ENCODE data around the gene MSI2. TPM values are rescaled to one million over a fixed set of nuclear protein-coding genes. Genes with fewer than 3 reads are reported as not detected.

Gene MSI2
- total RNA-seq, 4 donors from 2014 or later, result 14.9 to 24.4 (median 19.8) TPM

GRCh38 chr17:57671667-57672632, 415.6 kb downstream of the MSI2 start:
- peak in 1 of 3 donors; percentile 46 for TF ChIP-seq CTCF (IDR thresholded peaks at IDR 0.05)
- ATAC-seq (ENCODE audit: low FRiP score) (peak; percentile 81), DNase-seq (ENCODE audit: low spot score) (peak; percentile 41)

GRCh38 chr17:57672971-57673370, 416.6 kb downstream of the MSI2 start:
- DNase-seq (ENCODE audit: low spot score) (no peak), ATAC-seq (ENCODE audit: low FRiP score) (no peak)
- no peak for TF ChIP-seq CTCF (IDR thresholded peaks at IDR 0.05)

- ATAC-seq (ENCODE audit: low FRiP score), result no peak
- TF ChIP-seq CTCF (IDR thresholded peaks at IDR 0.05), result no peak
- DNase-seq (ENCODE audit: low spot score), result no peak
Measured at GRCh38 chr17:57674894-57675293, 418.6 kb downstream of the MSI2 start.

GRCh38 chr17:57675427-57676387, 419.4 kb downstream of the MSI2 start:
- DNase-seq (ENCODE audit: low spot score) (no peak), ATAC-seq (ENCODE audit: low FRiP score) (no peak)
- TF ChIP-seq CTCF (IDR thresholded peaks at IDR 0.05), result no peak

- TF ChIP-seq CTCF (IDR thresholded peaks at IDR 0.05), result no peak
- DNase-seq (ENCODE audit: low spot score) (no peak), ATAC-seq (ENCODE audit: low FRiP score) (no peak)
Measured at GRCh38 chr17:57676543-57676942, 420.2 kb downstream of the MSI2 start.

- ATAC-seq (ENCODE audit: low FRiP score) (no peak), DNase-seq (ENCODE audit: low spot score) (no peak)
- no peak for TF ChIP-seq CTCF (IDR thresholded peaks at IDR 0.05)
Measured at GRCh38 chr17:57677301-57677700, 421.0 kb downstream of the MSI2 start.
